Neural cell (in vitro differentiated cells): ENCODE data around the gene HCN1.

ENCODE experiments used
- CTCF ChIP-seq: fragments of 450-650 bp; IDR thresholded peaks from 2 replicates; pipeline ENCODE4 v1.5.1; 2014; ENCODE audit warnings: antibody characterized with exemption, mild to moderate bottlenecking, moderate library complexity; ENCODE audit not compliant: poor library complexity, severe bottlenecking
- EP300 ChIP-seq: fragments of 450-650 bp; conservative IDR thresholded peaks from 2 replicates; pipeline ENCODE4 v1.6.1; 2014; ENCODE audit warnings: antibody characterized with exemption, mild to moderate bottlenecking, moderate library complexity; ENCODE audit not compliant: poor library complexity, severe bottlenecking
- EZH2 ChIP-seq: fragments of 200-600, 300-800 bp; shearing (Covaris generic), sonication (generic); IDR thresholded peaks from 2 replicates; pipeline ENCODE4 v1.6.1; 2014; ENCODE audit warnings: antibody characterized with exemption, low read length, borderline replicate concordance, mild to moderate bottlenecking; ENCODE audit not compliant: insufficient read depth, poor library complexity, severe bottlenecking
- MXI1 ChIP-seq: fragments of 450-650 bp; conservative IDR thresholded peaks from 2 replicates; pipeline ENCODE4 v1.6.1; 2014; ENCODE audit warnings: antibody characterized with exemption, mild to moderate bottlenecking; ENCODE audit not compliant: poor library complexity, severe bottlenecking
- POLR2AphosphoS5 ChIP-seq: IDR thresholded peaks from 2 replicates; pipeline ENCODE4 v1.6.1; 2012
- RAD21 ChIP-seq: fragments of 450-650 bp; conservative IDR thresholded peaks from 2 replicates; pipeline ENCODE4 v1.6.1; 2014; ENCODE audit warnings: antibody characterized with exemption, mild to moderate bottlenecking, moderate library complexity
- SMC3 ChIP-seq: fragments of 450-650 bp; conservative IDR thresholded peaks from 2 replicates; pipeline ENCODE4 v1.6.1; 2014; ENCODE audit warnings: antibody characterized with exemption, mild to moderate bottlenecking, moderate library complexity; ENCODE audit not compliant: poor library complexity

DNA sequence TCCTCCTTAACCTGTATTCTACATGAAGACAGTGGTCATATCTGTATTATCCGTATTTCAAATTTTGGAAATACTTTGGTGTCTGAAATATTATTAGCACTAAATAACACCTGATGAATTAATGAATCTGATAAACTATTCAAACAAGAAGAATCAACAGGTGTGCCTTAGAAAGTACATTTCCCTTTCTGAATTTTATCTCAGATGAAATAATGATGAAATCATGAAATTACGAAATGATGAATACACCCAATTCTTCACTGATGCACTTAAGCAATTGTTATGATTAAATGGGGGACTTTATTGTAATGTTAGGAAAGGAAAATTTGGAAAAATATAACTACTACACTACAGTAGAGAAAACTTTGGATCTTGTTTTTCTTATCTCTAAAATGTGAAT is 313.6 kb downstream of the HCN1 start:
- TF ChIP-seq CTCF (no peak), EP300 (no peak), RAD21 (no peak), POLR2AphosphoS5 (no peak), SMC3 (no peak), MXI1 (no peak), EZH2 (no peak)
